ENCODE data around the gene OXA1L.
"Not testable (repeated sequence)": the region's sequence is repeated elsewhere in the genome, so short reads cannot be mapped to it uniquely, and the experiment has no call there.

Gene OXA1L

DNA sequence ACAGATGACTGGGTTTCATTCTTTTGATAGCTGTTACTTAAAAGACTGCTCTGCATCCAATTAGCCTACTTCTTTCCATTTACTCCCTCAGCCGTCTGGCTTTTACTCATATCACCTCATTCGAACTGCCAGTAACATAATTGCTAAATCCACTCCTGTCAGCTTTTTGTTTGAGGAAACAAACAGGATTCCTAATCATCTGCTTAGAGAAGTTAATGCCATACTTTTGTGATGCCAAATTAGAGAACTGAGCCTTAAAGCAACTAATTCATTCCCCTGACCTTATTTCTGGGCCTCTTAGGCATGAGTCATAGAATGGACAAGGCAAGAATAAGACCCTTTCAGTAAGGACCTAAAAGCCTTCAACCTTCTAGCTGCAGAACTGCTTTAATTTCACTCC, 2.9 kb downstream of the OXA1L start:
- DNase-seq (ENCODE audit: low read depth): no peak

DNA sequence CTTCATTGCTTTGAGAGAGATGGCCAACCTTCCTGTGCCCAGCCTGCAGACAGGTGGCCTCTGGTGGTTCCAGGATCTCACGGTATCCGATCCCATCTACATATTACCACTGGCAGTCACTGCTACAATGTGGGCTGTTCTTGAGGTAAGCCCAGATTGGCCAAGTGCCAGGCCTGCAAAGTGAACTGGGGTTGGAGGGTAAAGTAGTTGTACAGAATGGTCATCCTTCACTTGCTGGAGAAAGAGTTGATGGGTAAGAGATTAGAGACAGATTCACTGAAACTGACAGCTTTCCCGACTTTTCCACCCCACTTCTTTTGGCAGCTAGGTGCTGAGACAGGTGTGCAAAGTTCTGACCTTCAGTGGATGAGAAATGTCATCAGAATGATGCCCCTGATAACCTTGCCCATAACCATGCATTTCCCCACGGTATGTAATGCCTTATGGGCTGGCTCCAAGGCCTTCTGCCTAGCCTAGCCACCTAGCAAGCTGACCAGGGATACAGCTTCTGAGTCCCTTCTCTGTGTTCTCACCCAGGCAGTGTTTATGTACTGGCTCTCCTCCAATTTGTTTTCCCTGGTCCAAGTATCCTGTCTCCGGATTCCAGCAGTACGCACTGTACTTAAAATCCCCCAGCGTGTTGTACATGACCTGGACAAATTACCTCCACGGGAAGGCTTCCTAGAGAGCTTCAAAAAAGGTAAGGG, 4.1 kb downstream of the OXA1L start:
- DNase-seq (ENCODE audit: low read depth): no peak

DNA sequence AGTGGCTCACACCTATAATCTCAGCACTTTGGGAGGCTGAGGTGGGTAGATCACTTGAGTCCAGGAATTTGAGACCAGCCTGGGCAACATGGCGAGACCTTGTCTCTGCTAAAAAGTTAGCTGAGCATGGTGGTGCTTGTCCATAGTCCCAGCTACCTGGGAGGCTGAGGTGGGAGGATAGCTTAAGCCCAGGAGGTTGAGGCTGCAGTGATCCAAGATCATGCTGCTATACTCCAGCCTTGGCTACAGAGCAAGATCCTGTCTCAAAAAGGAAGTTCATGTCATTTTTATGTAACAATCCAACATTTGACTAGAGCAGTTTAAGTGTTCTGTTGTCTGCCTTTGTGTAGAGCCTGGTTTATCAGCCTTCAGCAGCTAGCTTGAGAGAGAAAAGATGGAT, 6.2 kb downstream of the OXA1L start:
- no peak for DNase-seq (ENCODE audit: low read depth)

- no peak for DNase-seq (ENCODE audit: low read depth)
These were observed 6.9 kb downstream of the OXA1L start for GRCh38 chr14:22773162-22774010.

DNA sequence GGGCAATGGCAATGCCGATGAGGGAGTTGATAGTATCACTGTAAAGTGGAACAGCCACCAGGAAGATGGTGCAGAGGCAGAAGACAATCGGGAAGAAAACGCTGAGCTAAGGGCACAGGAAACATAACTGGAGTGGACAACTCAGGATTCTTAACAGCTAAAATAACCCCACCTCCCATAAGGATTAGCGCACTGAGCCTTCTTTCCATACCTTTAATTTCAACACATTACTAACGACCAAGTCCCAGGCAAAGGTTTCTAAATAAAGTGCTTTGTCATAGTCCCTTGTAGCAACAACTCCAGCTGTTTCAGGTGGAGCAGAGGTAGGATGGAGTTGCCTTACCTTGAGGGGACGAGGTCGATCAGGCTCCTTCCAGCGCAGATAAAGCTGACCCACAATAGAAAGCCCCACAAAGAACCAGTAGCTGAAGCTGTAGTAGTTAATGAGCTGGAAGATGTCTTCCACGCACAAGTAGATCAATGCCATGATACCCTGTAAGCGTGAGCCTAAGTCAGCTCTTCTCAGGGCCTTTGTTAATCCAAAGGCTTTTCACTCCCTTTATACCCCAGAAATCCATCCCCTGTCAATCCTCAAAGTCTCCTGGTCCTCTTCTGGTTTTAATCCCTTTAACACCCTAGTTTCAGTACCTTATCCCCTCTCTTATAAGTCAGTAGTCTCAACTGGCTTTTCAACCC, 7.7 kb downstream of the OXA1L start:
- DNase-seq (ENCODE audit: low read depth): no peak

DNA sequence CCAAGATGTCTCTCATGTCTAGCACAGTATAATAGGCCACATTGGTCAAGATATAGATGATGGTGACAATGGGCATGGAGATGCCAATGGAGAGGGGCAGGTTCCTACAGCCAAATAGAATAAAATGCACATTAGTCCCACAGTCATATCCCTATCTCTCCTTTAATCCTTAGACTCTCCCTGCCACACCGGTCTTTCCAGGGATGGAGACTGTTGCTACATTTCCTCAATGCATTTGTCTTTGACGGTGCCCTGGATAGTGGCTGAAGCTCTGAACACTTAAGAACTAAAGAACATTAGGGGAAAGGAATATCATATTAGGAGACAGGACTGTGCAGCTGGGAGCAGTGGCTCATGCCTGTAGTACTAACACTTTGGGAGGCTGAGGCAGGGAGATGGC, 9.7 kb downstream of the OXA1L start:
- no peak for DNase-seq (ENCODE audit: low read depth)

GRCh38 chr14:22776849-22777248, 10.4 kb downstream of the OXA1L start:
- not testable (repeated sequence) for DNase-seq (ENCODE audit: low read depth)

DNA sequence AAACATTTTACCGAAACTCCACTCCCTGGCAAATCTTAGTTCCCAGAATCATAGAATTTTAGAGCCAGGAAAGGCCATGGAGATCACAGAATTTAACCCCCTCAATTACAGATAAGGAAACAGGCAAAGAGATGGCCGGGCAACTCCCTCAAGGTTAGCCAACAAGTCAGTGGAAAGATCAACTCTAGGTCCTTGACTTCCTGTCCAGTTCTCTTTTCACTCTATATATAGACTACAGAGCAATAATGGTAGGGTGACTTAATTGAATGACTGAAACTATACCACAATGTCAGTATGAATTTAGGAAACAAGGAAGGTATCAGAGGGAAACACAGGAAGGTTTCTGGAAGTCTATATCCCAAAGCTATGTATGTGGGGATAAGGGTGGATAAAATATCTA, 11.6 kb downstream of the OXA1L start:
- no peak for DNase-seq (ENCODE audit: low read depth)

- no peak for DNase-seq (ENCODE audit: low read depth)
These were observed 13.7 kb downstream of the OXA1L start for GRCh38 chr14:22780105-22780679.

- no peak for DNase-seq (ENCODE audit: low read depth)
These were observed 14.4 kb downstream of the OXA1L start for GRCh38 chr14:22780941-22781300.

DNA sequence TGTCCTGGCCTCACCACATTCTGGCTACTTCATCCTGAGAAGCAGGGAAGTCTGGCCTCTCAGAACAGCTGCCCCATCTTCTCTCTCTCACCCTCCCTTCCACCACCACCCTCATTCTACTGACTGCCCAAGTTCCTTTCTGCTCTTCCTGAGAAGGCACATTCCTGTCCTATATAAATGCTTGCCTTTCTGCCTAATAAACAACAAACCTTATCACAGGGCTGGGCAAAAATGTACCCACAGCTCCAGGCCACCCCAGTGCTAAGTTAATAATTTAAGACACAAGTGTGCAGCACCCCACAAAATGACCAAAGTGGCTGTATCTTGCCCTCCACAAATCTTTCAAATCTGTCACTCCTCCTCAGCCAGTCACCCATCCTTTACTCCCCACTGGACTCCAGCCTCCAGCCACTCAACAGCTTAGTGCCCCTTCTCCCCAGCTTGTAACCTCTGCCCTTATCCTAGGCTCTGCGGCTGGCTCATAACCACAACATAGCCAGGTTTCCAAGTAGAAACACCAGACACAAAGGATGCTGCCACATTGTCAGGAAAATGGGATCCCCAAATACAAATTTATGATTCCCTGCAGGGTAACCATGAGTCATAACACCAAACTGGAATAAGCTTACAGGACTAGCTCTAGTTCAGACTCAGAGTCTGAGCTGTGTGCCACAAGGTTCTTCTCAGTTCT, 15.0 kb downstream of the OXA1L start:
- no peak for DNase-seq (ENCODE audit: low read depth)

DNA sequence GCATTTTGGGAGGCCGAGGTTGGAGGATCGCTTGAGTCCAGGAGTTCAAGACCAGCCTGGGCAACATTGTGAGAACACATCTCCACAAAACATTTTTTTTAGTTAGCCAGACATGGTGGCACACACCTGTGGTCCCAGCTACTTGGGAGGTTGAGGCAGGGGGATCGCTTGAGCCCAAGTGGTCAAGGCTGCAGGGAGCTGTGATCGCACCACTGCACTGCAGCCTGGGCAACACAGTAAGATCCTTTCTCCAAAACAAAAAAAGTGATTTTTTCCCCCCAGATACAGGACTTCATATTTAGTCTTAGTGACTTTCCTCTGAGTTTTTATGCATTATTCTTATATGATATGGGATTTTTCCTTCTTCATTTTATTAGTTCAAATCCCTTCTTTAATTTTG, 20.2 kb downstream of the OXA1L start:
- DNase-seq (ENCODE audit: low read depth): no peak

- DNase-seq (ENCODE audit: low read depth): no peak
These were observed 24.8 kb downstream of the OXA1L start for GRCh38 chr14:22791301-22791700.

DNA sequence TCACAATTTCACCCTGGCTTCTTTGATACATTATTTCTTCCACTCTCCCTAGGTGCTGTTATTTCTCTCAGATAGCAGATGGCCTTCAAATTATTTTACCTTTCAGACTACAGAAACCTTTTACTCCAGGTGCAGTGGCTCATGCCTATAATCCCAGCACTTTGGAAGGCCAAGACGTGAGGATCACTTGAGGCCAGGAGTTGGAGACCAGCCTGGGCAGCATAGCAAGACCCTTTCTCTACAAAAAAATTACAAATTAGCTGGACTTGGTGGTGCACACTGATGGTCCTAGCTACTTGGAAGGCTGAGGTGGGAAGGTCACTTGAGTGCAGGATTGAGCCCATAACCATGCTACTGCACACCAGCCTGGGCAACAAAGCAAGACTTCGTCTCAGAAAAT, 25.7 kb downstream of the OXA1L start:
- DNase-seq (ENCODE audit: low read depth): no peak

DNA sequence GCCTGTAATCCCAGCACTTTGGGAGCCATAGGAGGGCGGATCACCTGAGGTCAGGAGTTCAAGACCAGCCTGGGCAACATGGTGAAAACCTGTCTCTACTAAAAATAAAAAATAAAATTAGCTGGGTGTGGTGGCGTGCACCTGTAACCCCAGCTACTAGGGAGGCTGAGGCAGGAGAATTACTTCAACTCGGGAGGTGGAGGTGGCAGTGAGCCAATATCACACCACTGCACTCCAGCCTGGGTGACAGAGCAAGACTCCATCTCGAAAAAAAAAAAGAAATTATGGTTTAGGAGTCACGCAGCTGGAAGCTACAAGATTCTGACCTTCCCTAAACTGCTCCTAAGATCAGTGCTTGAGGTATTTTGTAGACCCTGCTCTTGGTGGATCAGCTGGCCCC, 27.1 kb downstream of the OXA1L start:
- DNase-seq (ENCODE audit: low read depth): not testable (repeated sequence)

GRCh38 chr14:22793976-22794375, 27.5 kb downstream of the OXA1L start:
- DNase-seq (ENCODE audit: low read depth): no peak

DNA sequence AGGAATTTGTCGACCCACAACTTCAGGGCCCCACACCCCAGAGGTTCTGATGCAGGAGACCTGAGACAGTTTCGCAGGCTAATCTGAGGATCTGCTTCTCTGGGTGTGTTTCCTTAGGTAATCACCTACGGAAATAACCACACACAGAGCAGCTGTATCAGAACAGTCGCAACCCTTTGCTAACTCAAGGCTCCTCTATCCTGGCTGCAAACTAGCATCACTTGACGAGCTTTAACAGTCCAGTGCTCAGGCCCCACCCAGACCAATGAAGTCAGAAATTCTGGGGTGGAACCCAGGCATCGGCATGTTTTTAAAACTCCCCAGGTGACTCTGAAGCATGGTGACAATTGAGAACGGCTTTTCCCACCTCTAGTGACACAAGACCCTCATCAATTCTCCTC, 28.1 kb downstream of the OXA1L start:
- DNase-seq (ENCODE audit: low read depth): no peak

- DNase-seq (ENCODE audit: low read depth): no peak
These were observed 29.7 kb downstream of the OXA1L start for GRCh38 chr14:22796087-22796707.

DNA sequence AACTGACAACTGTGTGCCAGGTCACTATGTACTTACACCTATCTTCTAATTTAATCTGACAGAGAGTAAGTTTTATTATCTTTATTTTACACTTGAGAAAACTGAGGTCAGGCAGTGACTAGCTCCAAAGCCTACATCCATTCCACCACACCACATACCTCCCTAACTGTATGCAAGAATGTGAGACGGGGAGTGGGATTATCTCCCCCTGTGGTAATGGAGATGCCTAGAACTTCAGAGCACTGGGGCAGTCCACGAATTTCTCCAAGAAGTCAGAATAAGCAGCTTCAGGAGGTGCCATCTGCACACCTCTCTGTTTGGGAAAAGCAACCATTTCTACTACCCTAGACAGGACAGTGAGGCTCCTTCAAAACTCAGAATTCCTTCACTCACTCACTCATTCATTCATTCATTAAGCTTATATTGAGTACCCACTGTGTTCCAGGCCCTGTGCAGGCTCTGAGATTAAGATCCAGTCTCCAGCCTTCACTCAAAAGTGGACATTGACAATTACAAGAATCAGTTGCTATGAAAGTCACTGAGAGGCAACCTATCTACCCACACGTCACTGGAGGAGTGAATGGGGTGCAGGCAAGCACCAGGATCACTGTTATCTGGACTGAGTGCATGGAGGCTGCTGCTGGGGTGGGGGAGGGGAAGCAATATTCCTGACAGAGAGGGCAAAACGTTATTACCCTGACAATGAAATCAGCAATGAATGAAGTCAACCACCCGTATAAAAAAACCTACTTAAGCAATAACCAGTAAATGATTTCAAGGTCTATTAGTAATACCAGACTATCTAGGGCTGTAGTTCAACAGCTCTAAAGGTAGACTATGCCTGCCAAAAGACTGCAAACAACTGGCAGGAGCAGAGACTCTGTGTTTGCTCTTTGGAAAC, 30.8 kb downstream of the OXA1L start:
- DNase-seq (ENCODE audit: low read depth): no peak

GRCh38 chr14:22798528-22798927, 32.0 kb downstream of the OXA1L start:
- DNase-seq (ENCODE audit: low read depth): no peak

GRCh38 chr14:22800346-22800745, 33.9 kb downstream of the OXA1L start:
- DNase-seq (ENCODE audit: low read depth): no peak

Data from non-pigmented ciliary epithelial cell (primary cell).